PC-9 (cell line): Measurements from ENCODE around the gene B9D1.

Experiments
- CTCF ChIP-seq: fragments of 200-600 bp; sonication (generic); conservative IDR thresholded peaks from 2 replicates; pipeline ENCODE4 v1.6.1; 2017; ENCODE audit warnings: mixed run types, antibody characterized with exemption, mild to moderate bottlenecking, moderate library complexity
- EZH2 ChIP-seq: fragments of 200-600 bp; sonication (generic); IDR thresholded peaks from 2 replicates; pipeline ENCODE4 v1.8.0; 2017; ENCODE audit warnings: antibody characterized with exemption, low read depth

- no peak for TF ChIP-seq CTCF
- TF ChIP-seq EZH2: no peak
Measured at GRCh38 chr17:19372011-19372370, 9.5 kb upstream of the B9D1 start.
